Activated B cell treated with CpG ODN at 0.5 μM for 24 hours (primary cell): ENCODE results near the gene LGALS3. TPM values are rescaled to one million over a fixed set of nuclear protein-coding genes. Genes with fewer than 3 reads are reported as not detected.

Experiments
- ATAC-seq: fragments of 200-7000 bp; cut with Tn5 transposase; one replicate; pipeline ENCODE4 v1.10.0; 2021; ENCODE audit warnings: low read depth, mild to moderate bottlenecking, moderate library complexity
- CTCF ChIA-PET: fragments of 350-600 bp; sonication (Branson Sonifier 250); formaldehyde crosslinking; loops from one replicate; lab custom pipeline; 2021; ENCODE audit warnings: antibody characterized with exemption; lab: Charles Lee
- POLR2A ChIA-PET: fragments of 350-600 bp; sonication (Branson Sonifier 250); formaldehyde crosslinking; loops from one replicate; lab custom pipeline; 2021; ENCODE audit warnings: antibody characterized with exemption; lab: Charles Lee
- DNase-seq: peaks from one replicate; pipeline ENCODE4 v3.0.0; 2022
- H3K27ac Mint-ChIP-seq: one replicate; pipeline ENCODE4 v1.8.0; 2020; ENCODE audit warnings: mixed read lengths
- H3K27me3 Mint-ChIP-seq: one replicate; pipeline ENCODE4 v1.8.0; 2021; ENCODE audit warnings: mixed read lengths
- H3K36me3 Mint-ChIP-seq: one replicate; pipeline ENCODE4 v1.8.0; 2021; ENCODE audit warnings: low read depth, mixed read lengths
- H3K4me1 Mint-ChIP-seq: one replicate; pipeline ENCODE4 v1.8.0; 2021; ENCODE audit warnings: mixed read lengths
- H3K4me3 Mint-ChIP-seq: one replicate; pipeline ENCODE4 v1.8.0; 2020; ENCODE audit warnings: mild to moderate bottlenecking, mixed read lengths
- H3K9me3 Mint-ChIP-seq: one replicate; pipeline ENCODE4 v1.8.0; 2020; ENCODE audit warnings: mixed read lengths
- CTCF ChIP-seq: fragments of 200-600 bp; IDR thresholded peaks from one replicate; pipeline ENCODE4 v1.8.0; 2022; ENCODE audit warnings: antibody characterized with exemption, mild to moderate bottlenecking
- intact Hi-C: fragments of 100-400 bp; cut with micrococcal nuclease; formaldehyde crosslinking; loops from one replicate; pipeline ENCODE4 v1.15.1; 2024
- total RNA-seq: library from RNA; stranded (reverse); gene quantifications from 2 replicates; pipeline ENCODE4 v1.2.3, GENCODE V29; 2022

The LGALS3 gene
- total RNA-seq, 1 donor from 2014 or later = 199 TPM

- intact Hi-C loops = loop anchor here (1.0 to 2.0 kb wide), 3 partner anchors 62 to 289 kb away; partner anchors contain the start of genes FBXO34, GCH1 and LGALS3
- H3K27me3 Mint-ChIP-seq = no peaks in the 10 kb centered on the region
- H3K4me1 Mint-ChIP-seq = peaks cover 13% of the 10 kb centered on the region
- DNase-seq (peak; percentile 68), ATAC-seq (peak; percentile 99)
- POLR2A ChIA-PET = interaction anchor here (0.6 kb wide), 2 partner anchors 43 to 294 kb away, joined by 3 to 4 read pairs; no protein-coding TSS in a partner anchor
- no peaks in the 10 kb centered on the region for H3K9me3 Mint-ChIP-seq
- CTCF ChIA-PET = no interaction called here
- peak within 1 kb of the TSS; percentile 46 for H3K27ac Mint-ChIP-seq
- H3K36me3 Mint-ChIP-seq = no peaks in the 10 kb centered on the region
- H3K4me3 Mint-ChIP-seq = peak within 1 kb of the TSS; percentile 84
- TF ChIP-seq CTCF = no peak
Observed at GRCh38 chr14:55191203-55192053, 62.4 kb downstream of the LGALS3 start, which contains the start of gene DLGAP5. TSS of gene DLGAP5 (minus strand) at chr14:55191585. CDS start at chr14:55189179, 2,406 bp downstream.

GRCh38 chr14:55192054-55192621, 63.1 kb downstream of the LGALS3 start:
- no peaks in the 10 kb centered on the region for H3K36me3 Mint-ChIP-seq

GRCh38 chr14:55194656-55195355, 65.8 kb downstream of the LGALS3 start:
- Mint-ChIP-seq H3K27ac (no peak overlapping the region), H3K36me3 (no peaks in the 10 kb centered on the region), H3K9me3 (no peaks in the 10 kb centered on the region), H3K27me3 (no peaks in the 10 kb centered on the region), H3K4me1 (peaks cover 13% of the 10 kb centered on the region), H3K4me3 (no peak overlapping the region)
- CTCF ChIA-PET = interaction anchor here (1.5 kb wide), 1 partner anchor 14 kb away, joined by 3 read pairs; no protein-coding TSS in a partner anchor
- intact Hi-C loops = no loop called here
- POLR2A ChIA-PET = interaction anchor here (0.7 kb wide), 1 partner anchor 97 kb away, joined by 3 read pairs; no protein-coding TSS in a partner anchor
- no peak for DNase-seq
- TF ChIP-seq CTCF = no peak
- ATAC-seq = no peak

More at GRCh38 chr14:55192054-55192621, 63.1 kb downstream of the LGALS3 start:
- no peaks in the 10 kb centered on the region for H3K27me3 Mint-ChIP-seq
- ChIA-PET POLR2A (no interaction called here), CTCF (no interaction called here)
- no peak overlapping the region for H3K27ac Mint-ChIP-seq
- DNase-seq = no peak
- intact Hi-C loops = no loop called here
- peaks cover 13% of the 10 kb centered on the region for H3K4me1 Mint-ChIP-seq
- peak overlapping the region; percentile 84 for H3K4me3 Mint-ChIP-seq
- TF ChIP-seq CTCF = no peak
- H3K9me3 Mint-ChIP-seq = no peaks in the 10 kb centered on the region
- no peak for ATAC-seq

Other genes starting within 250 kb of the LGALS3 start
- gene GCH1, start 226.4 kb upstream of the LGALS3 start, total RNA-seq = 15.5 and 17.2 TPM in 2 replicates
- gene WDHD1, start 102.2 kb upstream of the LGALS3 start, total RNA-seq = 9.3 and 9.5 TPM in 2 replicates
- gene SOCS4, start 102.0 kb upstream of the LGALS3 start, total RNA-seq = 29.2 and 30.3 TPM in 2 replicates
- 119 and 130 TPM in 2 replicates for gene MAPK1IP1L, start 77.6 kb upstream of the LGALS3 start, total RNA-seq
- 0.66 and 0.73 TPM in 2 replicates for gene DLGAP5, start 62.3 kb downstream of the LGALS3 start, total RNA-seq
- 19.7 and 20.4 TPM in 2 replicates for gene FBXO34, start 142.2 kb downstream of the LGALS3 start, total RNA-seq